ENCODE data around the gene BCL2L11. TPM values are rescaled to one million over a fixed set of nuclear protein-coding genes. Genes with fewer than 3 reads are reported as not detected.

The BCL2L11 gene
- total RNA-seq, 1 experiment from 2014 or later: 21.2 TPM

DNA sequence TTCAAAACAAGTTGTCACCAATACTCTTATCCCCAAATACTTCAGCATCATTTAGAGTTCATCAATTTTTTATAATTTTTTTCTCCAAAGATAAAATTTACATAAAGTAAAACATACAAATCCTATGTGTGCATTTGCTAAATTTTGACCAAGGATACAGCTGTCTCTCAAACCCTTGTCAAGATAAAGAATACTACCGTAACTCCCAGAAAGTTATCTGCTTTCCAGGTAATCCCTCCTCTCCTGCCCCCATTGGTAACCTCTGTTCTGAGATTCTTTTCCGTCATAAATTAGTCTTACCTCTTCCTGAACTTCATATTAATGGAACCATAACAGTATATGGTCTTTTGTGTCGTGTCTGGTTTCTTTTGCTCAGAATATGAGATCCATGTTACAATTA is 49.2 kb downstream of the BCL2L11 start:
- no peak overlapping the region for H2BK20ac ChIP-seq (ENCODE audit: low read depth, low read length, poor library complexity, severe bottlenecking)
- Mint-ChIP-seq H3K9me3 (no peaks in the 10 kb centered on the region), H3K36me3 (ENCODE audit: insufficient read depth in 1 of 3, low read depth in 3 of 3) (peaks cover 7 to 16% (median 8%) of the 10 kb centered on the region in 3 experiments; a peak in 6 of 7 replicates)

More for the DNA sequence above, 49.2 kb downstream of the BCL2L11 start:
- Histone ChIP-seq H3K79me1 (ENCODE audit: insufficient read depth, low read depth, low read length, poor library complexity, severe bottlenecking) (no peaks in the 10 kb centered on the region), H3K23ac (ENCODE audit: insufficient read length, low read depth, low read length) (no peak overlapping the region), H4K8ac (replicated peaks; ENCODE audit: insufficient read length, low read depth, low read length) (no peak overlapping the region), H3T11ph (ENCODE audit: low read length) (no peak overlapping the region), H3K9me3 (ENCODE audit: control insufficient read depth, low read depth, low read length) (no peaks in the 10 kb centered on the region), H4K20me1 (ENCODE audit: control insufficient read depth, insufficient read depth, insufficient read length) (no peaks in the 10 kb centered on the region), H3K9ac (ENCODE audit: extremely low read depth, insufficient read length, low read length) (no peak overlapping the region), H3K18ac (ENCODE audit: insufficient read length, low read depth, low read length) (no peak overlapping the region), H3K4ac (ENCODE audit: low read depth, low read length) (no peak overlapping the region), H4K5ac (ENCODE audit: insufficient read length, low read depth, low read length) (no peak overlapping the region), H2AFZ (ENCODE audit: low read length) (no peak overlapping the region), H3K27ac (ENCODE audit: insufficient read length, low read depth, low read length) (no peak overlapping the region), H3K27me3 (ENCODE audit: insufficient read depth, low read length) (no peaks in the 10 kb centered on the region), H3K56ac (ENCODE audit: insufficient read length, low read depth, low read length) (no peak overlapping the region), H4K91ac (ENCODE audit: insufficient read length, low read depth, low read length) (no peak overlapping the region), H2BK120ac (ENCODE audit: low read depth, low read length, poor library complexity, severe bottlenecking) (no peak overlapping the region), H2BK12ac (ENCODE audit: insufficient read length, low read depth, low read length) (no peak overlapping the region), H2BK15ac (ENCODE audit: low read depth, low read length) (no peak overlapping the region), H3K79me2 (ENCODE audit: insufficient read depth, low read length) (no peaks in the 10 kb centered on the region), H3K23me2 (ENCODE audit: insufficient read length, low read depth, low read length, poor library complexity, severe bottlenecking) (no peaks in the 10 kb centered on the region), H3K4me1 (ENCODE audit: insufficient read depth, low read length) (peaks cover 5% of the 10 kb centered on the region), H2AK5ac (ENCODE audit: insufficient read length, low read length) (no peak overlapping the region), H3K4me2 (ENCODE audit: insufficient read depth, insufficient read length, low read length) (no peak overlapping the region), H3K14ac (ENCODE audit: insufficient read depth, low read length) (no peak overlapping the region), H2BK5ac (ENCODE audit: insufficient read length, low read length) (no peak overlapping the region)
- Mint-ChIP-seq H3K27me3 (ENCODE audit: low read depth) (no peaks in the 10 kb centered on the region), H3K27ac (no peak overlapping the region), H3K4me3 (no peak overlapping the region), H3K4me1 (peaks cover 33 to 39% of the 10 kb centered on the region in 2 experiments)
- DNase-seq: no peak
- TF ChIP-seq, protein P1, sequence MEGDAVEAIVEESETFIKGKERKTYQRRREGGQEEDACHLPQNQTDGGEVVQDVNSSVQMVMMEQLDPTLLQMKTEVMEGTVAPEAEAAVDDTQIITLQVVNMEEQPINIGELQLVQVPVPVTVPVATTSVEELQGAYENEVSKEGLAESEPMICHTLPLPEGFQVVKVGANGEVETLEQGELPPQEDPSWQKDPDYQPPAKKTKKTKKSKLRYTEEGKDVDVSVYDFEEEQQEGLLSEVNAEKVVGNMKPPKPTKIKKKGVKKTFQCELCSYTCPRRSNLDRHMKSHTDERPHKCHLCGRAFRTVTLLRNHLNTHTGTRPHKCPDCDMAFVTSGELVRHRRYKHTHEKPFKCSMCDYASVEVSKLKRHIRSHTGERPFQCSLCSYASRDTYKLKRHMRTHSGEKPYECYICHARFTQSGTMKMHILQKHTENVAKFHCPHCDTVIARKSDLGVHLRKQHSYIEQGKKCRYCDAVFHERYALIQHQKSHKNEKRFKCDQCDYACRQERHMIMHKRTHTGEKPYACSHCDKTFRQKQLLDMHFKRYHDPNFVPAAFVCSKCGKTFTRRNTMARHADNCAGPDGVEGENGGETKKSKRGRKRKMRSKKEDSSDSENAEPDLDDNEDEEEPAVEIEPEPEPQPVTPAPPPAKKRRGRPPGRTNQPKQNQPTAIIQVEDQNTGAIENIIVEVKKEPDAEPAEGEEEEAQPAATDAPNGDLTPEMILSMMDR (conservative IDR thresholded peaks at IDR 0.05): no peak
- WGBS (ENCODE audit: extremely low coverage, insufficient read length, low lambda C conversion rate): no CpG with 5 or more reads among the region's 3 CpGs

All from H9 (cell line).